Thoracic aorta (tissue), 2 donors: ENCODE data around the gene CYSRT1. TPM values are rescaled to one million over a fixed set of nuclear protein-coding genes. Genes with fewer than 3 reads are reported as not detected.

Experiments
- ATAC-seq: fragments of 150-250 bp; one replicate; pipeline ENCODE4 v1.8.0; 2017; ENCODE audit warnings: low read depth; ENCODE audit not compliant: insufficient number of reproducible peaks, low FRiP score
- DNase-seq: peaks from one replicate; pipeline ENCODE4 v3.0.0-alpha.2; 2020; ENCODE audit warnings: low spot score
- H3K27ac ChIP-seq, 2 donors: fragments of 200-600 bp; sonication (generic); 1 replicate in 1 of 2; 2 replicates in 1 of 2; pipeline ENCODE4 v1.5.1; 2016; ENCODE audit warnings: mild to moderate bottlenecking in 2 of 2, moderate library complexity in 2 of 2
- H3K27me3 ChIP-seq: fragments of 200-600 bp; sonication (generic); replicated peaks from 2 replicates; pipeline ENCODE4 v1.6.0; 2016; ENCODE audit warnings: mild to moderate bottlenecking; ENCODE audit not compliant: insufficient read depth
- H3K36me3 ChIP-seq: fragments of 200-600 bp; sonication (generic); one replicate; pipeline ENCODE4 v1.5.1; 2016
- H3K4me1 ChIP-seq, 2 donors: fragments of 200-600 bp; sonication (generic); 1 replicate in 1 of 2; 2 replicates in 1 of 2; pipeline versions ENCODE4 v1.5.1 to v1.6.0; 2016; ENCODE audit warnings: low read depth in 2 of 2, mild to moderate bottlenecking in 1 of 2; ENCODE audit not compliant: control insufficient read depth in 1 of 2
- H3K4me3 ChIP-seq: fragments of 200-600 bp; sonication (generic); 2 replicates; pipeline ENCODE4 v1.5.1; 2016; ENCODE audit warnings: mild to moderate bottlenecking
- H3K9me3 ChIP-seq: fragments of 200-600 bp; sonication (generic); 2 replicates; pipeline ENCODE4 v1.5.1; 2016
- total RNA-seq, 2 donors: library from RNA; depleted of rRNA; stranded (reverse); fragments of >200 nt; gene quantifications; one replicate each; pipeline versions ENCODE4 v1.1.0 to v1.2.3, GENCODE V29; 2016
- TF ChIP-seq, protein P1 (sequence below): fragments of 200-600 bp; sonication (generic); IDR thresholded peaks from one replicate; pipeline ENCODE4 v1.5.1; 2019; ENCODE audit warnings: antibody characterized with exemption

Gene CYSRT1
- total RNA-seq, 2 donors from 2014 or later = not detected

- Histone ChIP-seq H3K27ac (no peak within 1 kb of the TSS), H3K36me3 (no peaks in the 10 kb centered on the region), H3K4me1 (no peaks in the 10 kb centered on the region), H3K27me3 (no peaks in the 10 kb centered on the region), H3K4me3 (no peak within 1 kb of the TSS), H3K9me3 (no peaks in the 10 kb centered on the region)
- DNase-seq (no peak), ATAC-seq (no peak)
- TF ChIP-seq, protein P1, sequence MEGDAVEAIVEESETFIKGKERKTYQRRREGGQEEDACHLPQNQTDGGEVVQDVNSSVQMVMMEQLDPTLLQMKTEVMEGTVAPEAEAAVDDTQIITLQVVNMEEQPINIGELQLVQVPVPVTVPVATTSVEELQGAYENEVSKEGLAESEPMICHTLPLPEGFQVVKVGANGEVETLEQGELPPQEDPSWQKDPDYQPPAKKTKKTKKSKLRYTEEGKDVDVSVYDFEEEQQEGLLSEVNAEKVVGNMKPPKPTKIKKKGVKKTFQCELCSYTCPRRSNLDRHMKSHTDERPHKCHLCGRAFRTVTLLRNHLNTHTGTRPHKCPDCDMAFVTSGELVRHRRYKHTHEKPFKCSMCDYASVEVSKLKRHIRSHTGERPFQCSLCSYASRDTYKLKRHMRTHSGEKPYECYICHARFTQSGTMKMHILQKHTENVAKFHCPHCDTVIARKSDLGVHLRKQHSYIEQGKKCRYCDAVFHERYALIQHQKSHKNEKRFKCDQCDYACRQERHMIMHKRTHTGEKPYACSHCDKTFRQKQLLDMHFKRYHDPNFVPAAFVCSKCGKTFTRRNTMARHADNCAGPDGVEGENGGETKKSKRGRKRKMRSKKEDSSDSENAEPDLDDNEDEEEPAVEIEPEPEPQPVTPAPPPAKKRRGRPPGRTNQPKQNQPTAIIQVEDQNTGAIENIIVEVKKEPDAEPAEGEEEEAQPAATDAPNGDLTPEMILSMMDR = no peak
Observed at GRCh38 chr9:137230705-137231371, 5.9 kb downstream of the CYSRT1 start, which contains the start of gene SLC34A3. TSS of gene SLC34A3 (plus strand) at chr9:137230901. CDS start at chr9:137231703, 802 bp downstream.

DNA sequence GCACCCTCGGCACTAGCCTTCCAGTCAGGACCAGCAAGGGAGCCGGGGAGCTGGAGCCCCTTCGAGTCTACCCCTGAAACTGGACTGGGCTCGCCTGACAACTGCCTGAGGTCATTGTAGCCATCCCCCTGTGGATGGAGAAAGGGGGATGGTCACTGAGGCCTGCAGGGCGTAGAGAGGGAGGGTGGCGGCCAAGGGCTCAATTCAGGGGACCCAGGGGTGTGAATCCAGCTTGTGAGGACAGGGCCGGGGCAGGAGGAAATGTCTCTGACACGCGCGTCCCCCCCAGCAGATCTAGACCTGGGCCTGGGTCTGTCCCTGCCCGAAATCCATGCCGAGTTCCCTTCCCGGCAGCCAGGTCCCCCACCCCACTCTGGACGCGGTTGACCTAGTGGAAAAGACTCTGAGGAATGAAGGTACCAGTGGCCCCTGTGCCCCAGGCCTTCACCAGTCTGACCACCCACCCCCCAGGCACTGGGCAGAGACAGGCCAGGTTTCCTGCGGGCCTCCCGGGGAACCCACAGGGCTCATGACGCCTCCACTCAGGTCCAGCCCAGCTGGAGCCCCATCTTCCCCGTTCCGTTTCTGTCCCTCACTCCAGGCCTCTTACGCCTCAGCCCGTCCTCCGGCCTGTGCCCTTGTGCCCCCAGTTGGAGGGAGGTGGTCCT lies 6.5 kb downstream of the CYSRT1 start:
- TF ChIP-seq, protein P1 = no peak
- Histone ChIP-seq H3K4me3 (no peak overlapping the region), H3K9me3 (no peaks in the 10 kb centered on the region), H3K36me3 (no peaks in the 10 kb centered on the region), H3K4me1 (peaks cover 1 to 7% of the 10 kb centered on the region in 2 donors), H3K27ac (no peak overlapping the region), H3K27me3 (no peaks in the 10 kb centered on the region)
- no peak for ATAC-seq
- no peak for DNase-seq

- no peaks in the 10 kb centered on the region for H3K27me3 ChIP-seq
- no peaks in the 10 kb centered on the region for H3K9me3 ChIP-seq
- ATAC-seq (no peak), DNase-seq (no peak)
- H3K36me3 ChIP-seq = no peaks in the 10 kb centered on the region
- H3K27ac ChIP-seq = no peak overlapping the region
- peaks cover 3 to 12% of the 10 kb centered on the region in 2 donors for H3K4me1 ChIP-seq
- no peak overlapping the region for H3K4me3 ChIP-seq
- TF ChIP-seq, protein P1 = no peak
Observed at GRCh38 chr9:137232101-137232500, 7.1 kb downstream of the CYSRT1 start.

GRCh38 chr9:137232510-137232909 lies 7.5 kb downstream of the CYSRT1 start:
- H3K4me3 ChIP-seq = no peak overlapping the region
- TF ChIP-seq, protein P1 = no peak
- ATAC-seq (no peak), DNase-seq (no peak)
- no peak overlapping the region for H3K27ac ChIP-seq
- peaks cover 3 to 12% of the 10 kb centered on the region in 2 donors for H3K4me1 ChIP-seq
- H3K9me3 ChIP-seq = no peaks in the 10 kb centered on the region
- H3K36me3 ChIP-seq = no peaks in the 10 kb centered on the region
- H3K27me3 ChIP-seq = no peaks in the 10 kb centered on the region

GRCh38 chr9:137233143-137233980 lies 8.4 kb downstream of the CYSRT1 start:
- H3K27ac ChIP-seq = no peak overlapping the region
- DNase-seq (no peak), ATAC-seq (no peak)
- no peak overlapping the region for H3K4me3 ChIP-seq
- TF ChIP-seq, protein P1 = no peak
- H3K27me3 ChIP-seq = no peaks in the 10 kb centered on the region
- H3K36me3 ChIP-seq = no peaks in the 10 kb centered on the region
- H3K4me1 ChIP-seq = peaks cover 3 to 12% of the 10 kb centered on the region in 2 donors
- no peaks in the 10 kb centered on the region for H3K9me3 ChIP-seq
